MCF 10A (cell line): ENCODE results near the gene DCAKD. TPM values are rescaled to one million over a fixed set of nuclear protein-coding genes. Genes with fewer than 3 reads are reported as not detected.
A peak's percentile ranks its signal among the peaks of the same experiment; 100 is the strongest.
"Not testable (repeated sequence)": the region's sequence is repeated elsewhere in the genome, so short reads cannot be mapped to it uniquely, and the experiment has no call there.

Experiments
- BruUV-seq: library from RNA; stranded (reverse); fragments of 400-500 nt; replicated peaks from 2 replicates; lab custom pipeline; 2021; lab: Mats Ljungman, UMichigan
- CTCF ChIA-PET: fragments of 300-600 bp; sonication (Branson Sonifier 250); formaldehyde crosslinking; extraction: SDS; loops from one replicate; lab custom pipeline; 2021; ENCODE audit warnings: antibody characterized with exemption, inconsistent platforms; lab: Yijun Ruan, JAX
- POLR2A ChIA-PET: fragments of 300-600, 350-650 bp; sonication (Branson Sonifier 250); formaldehyde crosslinking; extraction: SDS; loops from one replicate; lab custom pipeline; 2020; ENCODE audit warnings: antibody characterized with exemption, inconsistent platforms; lab: Yijun Ruan, JAX
- DNase-seq: peaks from one replicate; pipeline ENCODE4 v3.0.0-alpha.2; 2018; ENCODE audit not compliant: unreplicated experiment
- H3K27ac Mint-ChIP-seq: one replicate; pipeline ENCODE4 v1.8.0; 2022; ENCODE audit warnings: mild to moderate bottlenecking, low read depth, mixed read lengths; ENCODE audit not compliant: unreplicated experiment
- H3K27me3 Mint-ChIP-seq: one replicate; pipeline ENCODE4 v1.8.0; 2022; ENCODE audit warnings: mixed read lengths; ENCODE audit not compliant: insufficient read depth, unreplicated experiment
- H3K36me3 Mint-ChIP-seq: one replicate; pipeline ENCODE4 v1.8.0; 2022; ENCODE audit warnings: mild to moderate bottlenecking, moderate library complexity, mixed read lengths; ENCODE audit not compliant: insufficient read depth, unreplicated experiment
- H3K4me1 Mint-ChIP-seq: one replicate; pipeline ENCODE4 v1.8.0; 2022; ENCODE audit warnings: mixed read lengths; ENCODE audit not compliant: insufficient read depth, unreplicated experiment
- H3K4me3 Mint-ChIP-seq: one replicate; pipeline ENCODE4 v1.8.0; 2022; ENCODE audit warnings: mild to moderate bottlenecking, moderate library complexity, mixed read lengths; ENCODE audit not compliant: unreplicated experiment
- H3K9me3 Mint-ChIP-seq: one replicate; pipeline ENCODE4 v1.8.0; 2022; ENCODE audit warnings: mixed read lengths; ENCODE audit not compliant: unreplicated experiment
- intact Hi-C: fragments of 100-400 bp; cut with micrococcal nuclease; formaldehyde crosslinking; loops from 2 replicates; pipeline ENCODE4 v1.14.1; 2022
- total RNA-seq: library from RNA; stranded (reverse); gene quantifications from 2 replicates; pipeline ENCODE4 v1.2.3, GENCODE V29; 2022
- TF ChIP-seq, protein P1 (sequence below): fragments of 200-600 bp; IDR thresholded peaks from one replicate; pipeline ENCODE4 v1.8.0; 2022; ENCODE audit warnings: antibody characterized with exemption, mild to moderate bottlenecking; ENCODE audit not compliant: unreplicated experiment

Gene DCAKD
- total RNA-seq, 1 experiment from 2014 or later, result 23.3 TPM

DNA sequence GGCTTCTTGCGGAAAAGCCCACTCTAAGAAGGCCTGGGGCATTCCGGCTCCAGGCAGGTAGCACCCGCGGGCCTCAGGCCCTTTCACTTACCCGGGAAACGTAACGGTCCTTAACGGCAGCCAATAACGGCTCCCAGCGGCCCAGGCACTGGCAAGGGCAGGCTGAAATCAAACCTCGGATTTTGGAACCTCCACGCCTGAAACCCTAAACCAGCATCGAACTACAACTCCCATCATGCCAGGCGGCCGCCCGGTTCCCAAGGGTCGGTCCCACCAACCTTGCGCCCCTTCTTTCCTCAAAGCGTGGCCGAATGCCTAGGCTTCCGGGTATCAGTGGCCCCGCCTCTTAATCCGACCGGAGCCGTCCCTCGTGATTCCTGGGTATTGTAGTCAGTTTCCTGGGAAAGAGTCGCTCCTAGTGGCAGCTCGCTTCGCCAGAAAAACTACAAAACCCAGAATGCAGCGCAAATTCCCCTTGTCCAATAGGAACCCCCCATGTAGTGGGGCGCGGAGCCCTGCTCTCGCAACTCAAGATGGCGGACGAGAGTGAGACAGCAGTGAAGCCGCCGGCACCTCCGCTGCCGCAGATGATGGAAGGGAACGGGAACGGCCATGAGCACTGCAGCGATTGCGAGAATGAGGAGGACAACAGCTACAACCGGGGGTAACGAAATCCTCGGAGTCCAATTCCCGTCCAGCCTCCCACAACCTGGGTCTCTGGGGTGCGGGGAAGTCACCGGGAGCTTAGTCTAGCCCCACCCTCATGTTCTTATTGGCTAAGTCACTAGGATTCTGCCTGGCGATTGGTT is 9.6 kb upstream of the DCAKD start, which contains the start of gene NMT1:
Gene NMT1, plus strand, starts transcription at position 521 of the 809 bp plus-strand sequence. Its CDS starts 13 bp downstream, at position 534.
- TF ChIP-seq, protein P1, sequence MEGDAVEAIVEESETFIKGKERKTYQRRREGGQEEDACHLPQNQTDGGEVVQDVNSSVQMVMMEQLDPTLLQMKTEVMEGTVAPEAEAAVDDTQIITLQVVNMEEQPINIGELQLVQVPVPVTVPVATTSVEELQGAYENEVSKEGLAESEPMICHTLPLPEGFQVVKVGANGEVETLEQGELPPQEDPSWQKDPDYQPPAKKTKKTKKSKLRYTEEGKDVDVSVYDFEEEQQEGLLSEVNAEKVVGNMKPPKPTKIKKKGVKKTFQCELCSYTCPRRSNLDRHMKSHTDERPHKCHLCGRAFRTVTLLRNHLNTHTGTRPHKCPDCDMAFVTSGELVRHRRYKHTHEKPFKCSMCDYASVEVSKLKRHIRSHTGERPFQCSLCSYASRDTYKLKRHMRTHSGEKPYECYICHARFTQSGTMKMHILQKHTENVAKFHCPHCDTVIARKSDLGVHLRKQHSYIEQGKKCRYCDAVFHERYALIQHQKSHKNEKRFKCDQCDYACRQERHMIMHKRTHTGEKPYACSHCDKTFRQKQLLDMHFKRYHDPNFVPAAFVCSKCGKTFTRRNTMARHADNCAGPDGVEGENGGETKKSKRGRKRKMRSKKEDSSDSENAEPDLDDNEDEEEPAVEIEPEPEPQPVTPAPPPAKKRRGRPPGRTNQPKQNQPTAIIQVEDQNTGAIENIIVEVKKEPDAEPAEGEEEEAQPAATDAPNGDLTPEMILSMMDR, result no peak
- H3K4me1 Mint-ChIP-seq, result peaks cover 5% of the 10 kb centered on the region
- H3K4me3 Mint-ChIP-seq, result peak within 1 kb of the TSS; percentile 84
- H3K27me3 Mint-ChIP-seq, result no peaks in the 10 kb centered on the region
- POLR2A ChIA-PET, result interaction anchor here (0.6 to 4.8 kb wide), 32 partner anchors 10 to 256 kb away, joined by 3 to 180 read pairs (median 5); partner anchors contain the start of genes ACBD4, DCAKD, EFTUD2 and HEXIM1
- H3K27ac Mint-ChIP-seq, result peak within 1 kb of the TSS; percentile 94
- H3K36me3 Mint-ChIP-seq, result peaks cover 28% of the 10 kb centered on the region
- no peaks in the 10 kb centered on the region for H3K9me3 Mint-ChIP-seq
- CTCF ChIA-PET, result interaction anchor here (0.6 to 1.9 kb wide), 9 partner anchors 12 to 1643 kb away, joined by 3 to 7 read pairs (median 4); partner anchors contain the start of gene PLCD3
- DNase-seq, result peak; percentile 100
- intact Hi-C loops, result no loop called here
- no TSS peak for BruUV-seq

DNA sequence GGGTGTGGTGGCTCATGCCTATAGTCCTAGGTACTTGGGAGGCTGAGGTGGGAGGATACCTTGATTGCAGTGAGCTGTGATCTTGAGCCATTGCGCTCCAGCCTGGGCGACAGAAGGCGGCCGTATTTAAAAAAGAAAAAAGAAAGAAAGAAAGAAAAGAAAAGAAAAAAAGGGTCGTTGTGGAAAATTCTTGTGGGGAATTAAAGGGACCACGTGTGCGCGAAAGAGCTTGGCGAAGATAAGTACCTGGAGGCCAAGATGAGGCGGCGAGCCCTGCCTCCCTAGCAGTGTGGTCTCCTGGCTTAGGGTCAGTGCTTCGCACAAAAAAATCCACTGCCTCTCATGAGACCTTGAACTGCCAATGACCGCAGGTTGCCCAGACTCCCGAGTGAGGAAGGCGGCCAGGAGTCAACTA is 9.0 kb upstream of the DCAKD start:
- ChIA-PET POLR2A (interaction anchor here (0.7 to 4.8 kb wide), 26 partner anchors 11 to 262 kb away, joined by 3 to 180 read pairs (median 6); partner anchors contain the start of genes ACBD4, DCAKD, EFTUD2 and HEXIM1), CTCF (interaction anchor here (0.6 to 1.9 kb wide), 7 partner anchors 11 to 188 kb away, joined by 3 to 7 read pairs (median 4); partner anchors contain the start of gene PLCD3)
- intact Hi-C loops, result no loop called here
- TF ChIP-seq, protein P1, result no peak
- TSS peak; percentile 80 for BruUV-seq
- Mint-ChIP-seq H3K36me3 (peaks cover 32% of the 10 kb centered on the region), H3K27ac (peak overlapping the region; percentile 94), H3K27me3 (no peaks in the 10 kb centered on the region), H3K9me3 (no peaks in the 10 kb centered on the region), H3K4me1 (peaks cover 5% of the 10 kb centered on the region), H3K4me3 (peak overlapping the region; percentile 84)
- DNase-seq, result no peak

DNA sequence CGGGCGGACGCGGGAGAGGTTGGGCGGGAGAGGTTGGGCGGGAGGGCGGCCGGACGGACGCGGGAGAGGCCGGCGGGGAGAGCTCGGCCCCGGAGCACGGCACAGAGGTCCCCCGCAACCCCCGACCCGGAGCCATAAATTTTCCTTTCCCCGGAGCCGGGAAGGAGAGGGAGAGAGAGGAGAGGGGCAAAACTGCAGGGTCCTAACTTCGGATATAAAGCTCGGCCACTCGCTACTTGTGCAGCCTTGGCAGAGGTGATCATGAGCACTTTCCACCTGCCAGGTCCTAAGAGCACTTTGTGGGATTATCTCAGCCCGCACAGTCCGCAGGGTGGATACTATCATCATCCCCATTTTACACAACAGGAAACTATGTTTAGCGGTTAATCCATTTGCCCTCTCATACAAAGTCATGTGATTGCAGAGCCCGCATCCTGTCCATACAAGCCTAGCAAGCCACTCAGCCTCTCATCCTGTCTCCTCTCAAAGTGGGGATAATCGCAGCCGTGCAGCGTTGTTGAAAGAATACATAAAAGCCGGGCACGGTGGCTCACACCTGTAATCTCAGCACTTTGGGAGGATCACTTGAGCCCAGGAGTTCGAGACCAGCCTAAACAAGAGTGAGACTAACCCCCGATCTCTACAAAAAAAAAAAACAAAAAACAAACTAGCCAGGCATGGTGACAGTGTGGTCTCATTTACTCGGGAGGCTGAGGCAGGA is 780 bp upstream of the DCAKD start:
- Mint-ChIP-seq H3K27ac (peak overlapping the region; percentile 23), H3K27me3 (no peaks in the 10 kb centered on the region), H3K36me3 (peaks cover 19% of the 10 kb centered on the region), H3K4me1 (peaks cover 10% of the 10 kb centered on the region), H3K9me3 (no peaks in the 10 kb centered on the region), H3K4me3 (peak overlapping the region; percentile 50)
- BruUV-seq, result no TSS peak
- TF ChIP-seq, protein P1, result no peak
- CTCF ChIA-PET, result interaction anchor here (0.6 kb wide), 1 partner anchor 28 kb away, joined by 3 read pairs; no protein-coding TSS in a partner anchor
- POLR2A ChIA-PET, result interaction anchor here (0.5 to 10.6 kb wide), 7 partner anchors 9 to 153 kb away, joined by 3 to 180 read pairs (median 6); partner anchors contain the start of genes EFTUD2, HEXIM2 and NMT1
- intact Hi-C loops, result no loop called here
- peak; percentile 23 for DNase-seq

DNA sequence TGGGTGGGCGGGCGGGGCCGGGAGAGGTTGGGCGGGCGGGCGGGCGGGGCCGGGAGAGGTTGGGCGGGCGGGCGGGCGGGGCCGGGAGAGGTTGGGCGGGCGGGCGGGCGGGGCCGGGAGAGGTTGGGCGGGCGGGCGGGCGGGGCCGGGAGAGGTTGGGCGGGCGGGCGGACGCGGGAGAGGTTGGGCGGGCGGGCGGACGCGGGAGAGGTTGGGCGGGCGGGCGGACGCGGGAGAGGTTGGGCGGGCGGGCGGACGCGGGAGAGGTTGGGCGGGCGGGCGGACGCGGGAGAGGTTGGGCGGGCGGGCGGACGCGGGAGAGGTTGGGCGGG is 254 bp upstream of the DCAKD start:
- POLR2A ChIA-PET, result interaction anchor here (0.5 to 10.6 kb wide), 10 partner anchors 8 to 153 kb away, joined by 3 to 180 read pairs (median 6); partner anchors contain the start of genes EFTUD2, HEXIM2 and NMT1
- CTCF ChIA-PET, H3K27me3 Mint-ChIP-seq, H3K9me3 Mint-ChIP-seq, BruUV-seq, H3K27ac Mint-ChIP-seq, DNase-seq: not testable (repeated sequence)
- Mint-ChIP-seq H3K4me3 (peak overlapping the region; percentile 75), H3K36me3 (peaks cover 14% of the 10 kb centered on the region), H3K4me1 (peaks cover 13% of the 10 kb centered on the region)
- intact Hi-C loops, result loop anchor here (2.0 kb wide), 2 partner anchors 47 to 81 kb away; partner anchors contain the start of gene PLCD3
